COLO668 (cell line): ENCODE measurements around the gene CCDC122.

ENCODE experiments used
- DNase-seq: peaks from one replicate; lab custom pipeline; 2025; ENCODE audit not compliant: unreplicated experiment; lab: John Stamatoyannopoulos, UW

The CCDC122 gene

DNA sequence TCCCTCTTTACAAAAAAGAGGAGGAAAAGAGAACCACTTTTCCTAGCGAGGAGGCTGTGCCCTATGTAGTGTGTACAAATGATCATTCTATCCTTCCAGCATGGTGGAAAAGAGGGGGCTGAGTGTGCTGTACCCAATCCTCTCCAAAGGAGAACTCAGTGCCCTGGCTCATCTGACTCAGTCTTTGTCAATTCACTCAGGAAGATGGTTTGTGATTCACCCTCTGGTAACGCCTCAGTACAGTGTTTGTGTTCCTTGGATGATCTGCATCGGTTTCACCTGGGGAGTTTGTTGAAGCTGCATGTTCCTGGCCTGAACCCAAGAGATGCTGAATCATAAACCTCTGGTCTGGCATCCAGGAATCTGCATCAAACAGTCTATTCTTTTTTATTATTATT is 74.5 kb downstream of the CCDC122 start:
- DNase-seq = no peak

DNA sequence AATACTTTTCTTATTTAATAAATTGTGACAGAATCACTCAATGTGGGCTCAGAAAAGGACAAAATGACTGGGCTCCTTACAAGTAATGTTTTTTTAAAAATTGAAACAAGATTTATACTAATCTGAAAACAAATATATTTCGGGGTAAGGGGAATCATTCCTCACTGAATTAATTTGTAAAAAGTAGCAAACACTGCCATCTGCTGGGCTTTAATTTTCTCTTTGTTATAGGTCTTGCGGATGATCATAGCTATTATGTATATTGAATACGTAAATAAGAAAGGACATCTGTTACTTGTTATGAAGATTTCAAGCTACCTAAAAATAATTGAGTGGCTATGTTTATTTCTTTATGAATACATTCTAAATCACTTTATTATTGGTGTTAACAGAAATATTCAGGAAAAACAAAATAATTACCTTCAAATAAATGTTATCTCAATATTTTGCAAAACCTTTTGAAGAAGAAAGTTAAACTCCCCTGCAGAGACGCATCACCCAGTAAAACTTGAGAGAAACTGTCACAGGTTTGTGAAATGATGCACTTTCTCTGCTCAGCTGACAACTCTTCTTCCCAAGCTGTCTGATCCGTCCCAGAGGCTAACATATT is 75.0 kb downstream of the CCDC122 start:
- no peak for DNase-seq

DNA sequence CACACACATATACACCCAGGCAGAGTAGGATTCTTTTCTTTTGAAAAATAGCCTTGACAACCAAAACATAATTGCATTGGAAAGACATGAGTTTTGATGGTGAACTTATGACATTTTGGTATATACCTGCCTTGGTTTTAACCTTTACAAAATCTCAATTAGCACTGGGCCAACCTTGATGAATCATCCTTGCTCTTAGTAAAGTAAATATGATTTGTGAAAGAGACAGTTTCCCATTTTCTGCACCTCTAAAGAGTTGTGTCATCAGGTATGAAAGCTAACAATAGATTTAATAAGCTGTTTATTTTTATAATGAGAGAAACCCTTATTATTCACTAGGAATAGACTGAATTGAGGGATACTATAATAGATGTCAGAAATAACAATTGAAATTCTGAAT is 77.0 kb downstream of the CCDC122 start:
- no peak for DNase-seq

DNA sequence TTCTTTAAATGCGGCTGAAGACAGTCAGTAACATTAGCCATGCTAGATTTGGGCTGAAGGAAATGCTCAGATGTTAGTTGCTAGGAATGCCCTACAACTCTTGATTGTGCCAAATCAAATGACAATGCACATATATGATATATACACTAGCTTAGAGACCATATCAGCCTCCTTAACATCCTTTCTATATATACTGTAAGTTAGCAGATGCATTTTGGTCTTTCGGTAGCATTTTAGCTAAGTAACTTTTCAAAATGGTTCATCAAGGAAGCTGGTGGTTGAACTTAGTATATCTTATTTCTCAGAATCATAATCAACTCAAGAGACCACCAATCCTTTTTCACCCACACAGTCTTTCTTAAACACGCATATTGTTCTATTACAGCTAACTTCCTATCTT is 78.7 kb downstream of the CCDC122 start:
- no peak for DNase-seq

DNA sequence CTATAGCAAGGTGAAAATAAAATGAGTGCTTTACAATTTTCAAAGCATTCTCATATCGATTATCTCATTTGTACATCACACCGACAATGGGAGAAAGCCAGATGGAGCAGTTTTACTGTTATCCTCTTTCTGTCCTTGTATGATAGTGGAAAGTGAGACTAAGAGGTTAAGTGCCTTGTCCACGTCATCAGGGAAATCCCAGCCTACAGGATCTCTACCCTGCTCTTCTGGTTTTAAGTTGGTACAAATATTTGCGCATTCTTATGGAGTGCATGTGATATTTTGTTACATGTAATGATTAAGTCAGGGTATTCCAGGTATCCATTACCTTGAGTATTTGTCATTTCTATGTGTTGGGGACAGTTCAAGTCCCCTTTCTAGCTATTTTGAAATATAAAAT is 80.3 kb downstream of the CCDC122 start:
- DNase-seq = peak; percentile 42

DNA sequence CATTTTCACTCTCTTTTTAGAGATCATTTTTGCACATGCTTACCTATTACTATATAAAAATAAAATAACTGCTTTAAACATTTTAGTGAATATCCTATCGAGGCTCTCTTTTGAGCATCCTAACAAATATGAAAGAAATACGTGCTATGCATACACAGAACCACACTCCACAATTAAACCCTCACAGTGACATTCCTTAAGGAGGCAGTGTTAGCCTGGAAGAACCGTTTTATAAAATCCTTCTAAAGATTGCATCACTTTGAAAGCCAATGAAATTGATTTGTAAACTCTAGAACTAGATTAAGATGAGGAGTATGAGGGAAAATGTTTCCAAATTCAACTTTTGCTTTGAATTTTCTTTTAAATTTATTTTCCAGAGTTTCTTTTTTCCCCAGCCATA is 81.7 kb downstream of the CCDC122 start:
- DNase-seq = no peak

DNA sequence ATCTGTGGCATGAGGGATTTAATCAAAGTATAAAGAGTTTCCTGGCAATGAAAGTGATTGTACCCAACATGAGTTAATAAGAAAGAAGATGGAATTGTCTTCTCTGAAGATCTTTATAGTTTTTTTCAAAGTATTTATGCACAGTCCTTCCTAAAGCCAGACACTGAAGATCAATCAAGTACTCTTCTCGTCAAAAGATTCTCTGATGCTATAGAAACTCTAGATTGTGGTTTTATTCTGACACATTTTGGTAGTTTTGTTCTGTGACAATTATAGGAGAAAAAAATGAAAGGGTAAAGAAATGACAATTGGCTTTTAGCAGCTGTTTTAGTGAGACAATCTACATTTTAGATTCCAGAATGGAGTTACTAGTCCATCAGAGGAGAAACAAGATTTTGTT is 82.4 kb downstream of the CCDC122 start:
- no peak for DNase-seq

DNA sequence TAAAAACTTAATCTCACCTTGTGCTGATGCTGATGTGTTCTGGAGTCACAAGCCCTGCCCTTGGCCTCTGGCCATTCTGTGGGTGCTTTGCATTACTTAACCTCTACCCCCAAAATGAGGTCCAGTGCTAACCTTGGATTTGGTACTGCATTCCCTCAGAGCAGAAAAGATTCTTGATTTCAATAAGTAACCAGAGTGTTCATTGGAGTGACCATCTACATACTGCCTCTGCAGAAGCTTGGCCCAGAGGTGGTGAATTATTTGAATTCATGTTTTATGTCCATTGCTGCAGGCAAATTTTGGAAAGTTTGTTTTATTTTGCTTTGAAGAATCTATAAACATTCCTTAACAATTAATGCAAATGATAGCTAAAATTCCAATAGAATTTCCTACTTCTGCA is 85.1 kb downstream of the CCDC122 start:
- no peak for DNase-seq

DNA sequence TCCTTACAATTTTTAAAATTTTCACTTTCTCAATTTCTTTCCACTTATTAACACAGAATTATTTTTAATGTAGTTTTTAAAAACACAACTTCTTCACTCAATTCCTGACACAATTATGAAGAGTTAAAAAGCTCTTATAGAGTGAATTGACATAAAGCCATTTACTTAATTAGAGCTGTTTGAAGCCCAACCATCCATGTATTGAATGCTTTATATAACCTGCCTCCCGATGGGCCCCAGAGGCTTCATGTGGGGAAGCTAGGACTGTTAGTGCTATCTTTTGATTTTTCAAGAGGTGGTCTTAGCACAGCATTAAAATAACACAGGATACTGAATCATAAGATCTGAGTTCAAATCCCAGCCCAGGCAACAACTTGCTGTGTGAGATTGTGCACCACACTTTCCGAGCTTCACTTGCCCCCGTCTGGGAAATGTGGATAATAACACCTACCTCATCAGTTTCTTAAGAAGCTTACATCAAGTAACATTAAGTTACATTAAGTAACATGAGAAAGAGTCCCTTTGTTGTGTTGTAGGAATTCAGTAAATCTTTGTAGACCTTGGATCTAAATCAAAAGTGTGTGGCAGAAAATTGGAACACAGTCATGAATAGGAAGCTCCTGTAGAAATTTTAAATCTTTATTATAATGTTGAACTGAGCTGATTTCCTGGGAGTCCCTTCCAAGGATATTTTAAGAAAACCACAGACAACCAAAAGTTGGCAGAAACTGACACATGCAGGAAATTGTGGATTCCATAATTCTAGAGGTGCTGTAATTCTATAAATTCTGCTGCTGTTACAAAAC is 87.3 kb downstream of the CCDC122 start:
- DNase-seq = no peak

DNA sequence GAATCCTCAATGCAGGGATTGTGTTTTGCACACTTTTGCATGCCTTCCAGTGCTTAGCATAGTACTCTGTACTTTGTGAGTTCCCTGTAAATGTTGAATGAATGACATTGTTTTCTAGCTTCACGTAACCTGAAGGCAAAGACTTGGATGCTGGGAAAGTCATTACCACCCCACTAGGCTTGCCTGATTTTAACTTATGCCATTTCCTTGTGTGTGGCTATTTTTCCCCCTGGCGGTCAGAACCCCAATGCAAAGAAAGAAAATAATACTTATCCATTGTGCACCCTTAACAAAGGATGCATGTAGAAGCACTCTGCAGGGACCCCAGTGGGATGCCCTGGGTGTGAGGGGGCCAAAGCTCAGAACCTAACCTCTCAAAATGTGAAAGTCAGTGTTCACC is 91.5 kb downstream of the CCDC122 start:
- DNase-seq = peak; percentile 79

DNA sequence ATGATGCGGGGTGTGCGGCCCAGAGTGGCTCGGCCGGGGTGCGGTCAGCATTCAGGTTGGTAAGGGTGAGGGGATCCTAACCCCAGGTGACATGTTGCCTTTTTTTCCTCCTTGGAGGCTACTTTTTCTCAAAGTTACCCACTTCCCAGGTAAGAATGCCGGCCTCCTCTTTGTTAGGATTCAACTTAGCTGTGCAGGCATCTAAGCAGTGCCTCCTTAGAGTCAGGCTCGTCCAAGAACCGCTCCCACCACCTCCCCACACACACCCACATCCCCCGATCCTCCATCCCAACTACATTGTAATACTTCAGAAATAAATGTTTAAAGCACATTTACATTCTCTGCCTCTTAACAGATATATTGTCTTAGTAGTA is 92.0 kb downstream of the CCDC122 start:
- DNase-seq = no peak

DNA sequence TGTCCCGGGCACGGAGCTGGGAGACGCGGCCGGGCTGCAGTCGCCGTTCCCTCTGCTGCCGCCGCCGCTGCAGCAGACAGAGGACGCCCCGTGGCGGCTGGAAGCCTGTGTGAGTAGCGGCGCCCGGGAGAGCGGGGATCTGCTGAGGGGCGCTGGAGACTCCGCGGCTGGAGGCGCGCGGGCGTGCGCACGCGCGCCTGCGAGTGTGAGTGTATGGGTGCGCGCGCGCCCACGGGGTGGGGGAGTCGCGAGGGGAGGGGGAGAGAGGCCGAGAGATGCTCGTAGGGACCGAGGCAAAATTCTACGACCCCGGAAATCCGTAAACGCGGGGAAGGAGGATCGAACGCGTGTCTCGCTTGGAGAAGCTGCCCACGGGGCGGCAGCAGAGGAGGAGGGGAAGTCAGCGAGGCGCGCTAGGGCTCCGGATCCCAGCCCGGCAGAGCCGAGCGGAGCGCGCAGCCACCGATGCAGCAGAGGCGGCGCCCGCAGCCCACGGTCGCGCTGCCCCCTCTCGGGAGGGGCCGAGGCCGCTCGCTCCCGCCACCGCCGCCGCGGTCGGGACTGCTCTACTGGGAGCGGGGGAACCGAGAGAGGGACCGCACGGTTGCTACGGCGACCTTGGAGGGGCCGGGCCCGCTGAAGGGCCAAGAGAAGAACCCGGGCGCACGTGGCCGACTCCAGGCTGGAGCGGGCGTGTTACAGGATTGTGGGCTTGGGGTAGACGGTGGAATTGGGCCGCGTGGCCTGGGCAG is 92.6 kb downstream of the CCDC122 start, which contains the start of gene ENOX1:
Gene ENOX1, minus strand, starts transcription at position 207 of the 752 bp plus-strand sequence.
- peak; percentile 98 for DNase-seq

DNA sequence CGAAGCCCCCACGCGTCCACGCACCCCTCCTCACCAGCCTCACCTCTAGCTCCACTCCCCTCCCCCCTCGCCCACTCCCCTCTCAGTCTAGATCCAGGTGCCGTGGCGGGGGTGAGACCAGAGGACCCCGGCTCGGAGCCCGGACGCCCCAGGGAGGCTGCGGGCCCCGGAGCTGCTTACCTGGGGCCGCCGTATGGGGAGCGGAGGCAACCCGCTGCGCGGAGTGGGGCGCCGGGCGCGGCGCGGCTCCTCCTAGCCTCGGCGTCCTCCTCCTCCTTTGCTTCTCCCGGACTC is 93.1 kb downstream of the CCDC122 start:
- DNase-seq = no peak
